Retinal pigment epithelial cell (primary cell): Measurements from ENCODE around the gene ZNF646.

Source experiments
- DNase-seq: peaks from one replicate; pipeline ENCODE4 v3.0.0-alpha.2; 2010; ENCODE audit warnings: low read depth
- H3K4me3 ChIP-seq: 2 replicates; pipeline ENCODE4 v1.5.1; 2011; ENCODE audit warnings: mild to moderate bottlenecking, low read length, control low read depth, moderate library complexity
- CTCF ChIP-seq: conservative IDR thresholded peaks from 2 replicates; pipeline ENCODE4 v1.5.1; 2011; ENCODE audit warnings: low read depth, low read length, control low read depth, inconsistent platforms

ZNF646 gene

GRCh38 chr16:31120129-31120528 lies 45.9 kb downstream of the ZNF646 start:
- H3K4me3 ChIP-seq: no peak overlapping the region
- no peak for DNase-seq
- no peak for TF ChIP-seq CTCF

- no peak overlapping the region for H3K4me3 ChIP-seq
- no peak for DNase-seq
- no peak for TF ChIP-seq CTCF
Measured at GRCh38 chr16:31125844-31126243, 51.6 kb downstream of the ZNF646 start.

- no peak for DNase-seq
- TF ChIP-seq CTCF: no peak
- H3K4me3 ChIP-seq: no peak overlapping the region
Measured at GRCh38 chr16:31127182-31127581, 53.0 kb downstream of the ZNF646 start.

GRCh38 chr16:31128711-31129567 lies 54.7 kb downstream of the ZNF646 start:
- TF ChIP-seq CTCF: no peak
- DNase-seq: no peak
- no peak overlapping the region for H3K4me3 ChIP-seq

GRCh38 chr16:31129568-31130335 lies 55.5 kb downstream of the ZNF646 start:
- no peak for DNase-seq
- no peak overlapping the region for H3K4me3 ChIP-seq
- TF ChIP-seq CTCF: no peak

GRCh38 chr16:31130336-31130891 lies 56.2 kb downstream of the ZNF646 start:
- TF ChIP-seq CTCF: no peak
- H3K4me3 ChIP-seq: no peak overlapping the region
- DNase-seq: no peak
